Measurements from ENCODE around the gene L3MBTL2.
"Not testable (repeated sequence)": the region's sequence is repeated elsewhere in the genome, so short reads cannot be mapped to it uniquely, and the experiment has no call there.

The L3MBTL2 gene

GRCh38 chr22:41241133-41241676 is 36.1 kb downstream of the L3MBTL2 start:
- no peak for DNase-seq (ENCODE audit: low read depth)

- no peak for DNase-seq (ENCODE audit: low read depth)
Observed at GRCh38 chr22:41242396-41243117, 37.4 kb downstream of the L3MBTL2 start.

- no peak for DNase-seq (ENCODE audit: low read depth)
Observed at GRCh38 chr22:41243361-41243760, 38.2 kb downstream of the L3MBTL2 start.

GRCh38 chr22:41245917-41246499 is 40.9 kb downstream of the L3MBTL2 start:
- no peak for DNase-seq (ENCODE audit: low read depth)

- no peak for DNase-seq (ENCODE audit: low read depth)
Observed at GRCh38 chr22:41247703-41248102, 42.6 kb downstream of the L3MBTL2 start.

GRCh38 chr22:41248314-41248713 is 43.2 kb downstream of the L3MBTL2 start:
- no peak for DNase-seq (ENCODE audit: low read depth)

GRCh38 chr22:41248758-41249157 is 43.6 kb downstream of the L3MBTL2 start:
- no peak for DNase-seq (ENCODE audit: low read depth)

- DNase-seq (ENCODE audit: low read depth), result no peak
Observed at GRCh38 chr22:41249442-41249841, 44.3 kb downstream of the L3MBTL2 start.

- no peak for DNase-seq (ENCODE audit: low read depth)
Observed at GRCh38 chr22:41250127-41250526, 45.0 kb downstream of the L3MBTL2 start.

GRCh38 chr22:41252365-41252764 is 47.3 kb downstream of the L3MBTL2 start:
- no peak for DNase-seq (ENCODE audit: low read depth)

- DNase-seq (ENCODE audit: low read depth), result no peak
Observed at GRCh38 chr22:41254230-41254629, 49.1 kb downstream of the L3MBTL2 start.

- DNase-seq (ENCODE audit: low read depth), result peak; percentile 85
Observed at GRCh38 chr22:41256254-41257253, 51.4 kb downstream of the L3MBTL2 start.

GRCh38 chr22:41257696-41258095 is 52.6 kb downstream of the L3MBTL2 start:
- no peak for DNase-seq (ENCODE audit: low read depth)

GRCh38 chr22:41259756-41260155 is 54.6 kb downstream of the L3MBTL2 start:
- not testable (repeated sequence) for DNase-seq (ENCODE audit: low read depth)

- DNase-seq (ENCODE audit: low read depth), result no peak
Observed at GRCh38 chr22:41260871-41261270, 55.8 kb downstream of the L3MBTL2 start.

- no peak for DNase-seq (ENCODE audit: low read depth)
Observed at GRCh38 chr22:41261541-41262249, 56.6 kb downstream of the L3MBTL2 start.

GRCh38 chr22:41262250-41262765 is 57.2 kb downstream of the L3MBTL2 start:
- no peak for DNase-seq (ENCODE audit: low read depth)

- no peak for DNase-seq (ENCODE audit: low read depth)
Observed at GRCh38 chr22:41263704-41264103, 58.6 kb downstream of the L3MBTL2 start.

GRCh38 chr22:41264408-41264941 is 59.4 kb downstream of the L3MBTL2 start:
- no peak for DNase-seq (ENCODE audit: low read depth)

- DNase-seq (ENCODE audit: low read depth), result no peak
Observed at GRCh38 chr22:41267958-41268357, 62.8 kb downstream of the L3MBTL2 start.

- no peak for DNase-seq (ENCODE audit: low read depth)
Observed at GRCh38 chr22:41271787-41272186, 66.7 kb downstream of the L3MBTL2 start.

Measured in fibroblast of gingiva (primary cell).